ENCODE data around the gene IPO11.

DNA sequence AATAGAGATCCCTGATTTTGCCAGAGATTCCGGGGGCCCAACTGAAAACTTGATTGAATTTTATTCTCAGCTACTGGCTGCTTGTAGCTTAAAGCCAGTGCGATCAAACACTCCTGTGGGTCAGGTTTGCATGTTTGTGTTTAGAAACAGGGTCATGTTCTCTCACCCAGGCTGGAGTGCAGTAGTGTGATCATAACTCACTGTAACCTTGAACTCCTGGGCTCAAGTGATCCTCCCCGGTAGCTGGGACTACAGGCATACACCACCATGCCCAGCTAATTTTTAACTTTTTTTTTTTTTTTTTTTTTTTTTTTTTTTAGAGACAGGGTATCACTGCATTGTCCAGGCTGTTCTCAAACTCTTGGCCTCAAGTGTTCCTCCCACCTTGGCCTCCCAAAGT, 232.7 kb downstream of the IPO11 start:
- TF ChIP-seq, protein P1, sequence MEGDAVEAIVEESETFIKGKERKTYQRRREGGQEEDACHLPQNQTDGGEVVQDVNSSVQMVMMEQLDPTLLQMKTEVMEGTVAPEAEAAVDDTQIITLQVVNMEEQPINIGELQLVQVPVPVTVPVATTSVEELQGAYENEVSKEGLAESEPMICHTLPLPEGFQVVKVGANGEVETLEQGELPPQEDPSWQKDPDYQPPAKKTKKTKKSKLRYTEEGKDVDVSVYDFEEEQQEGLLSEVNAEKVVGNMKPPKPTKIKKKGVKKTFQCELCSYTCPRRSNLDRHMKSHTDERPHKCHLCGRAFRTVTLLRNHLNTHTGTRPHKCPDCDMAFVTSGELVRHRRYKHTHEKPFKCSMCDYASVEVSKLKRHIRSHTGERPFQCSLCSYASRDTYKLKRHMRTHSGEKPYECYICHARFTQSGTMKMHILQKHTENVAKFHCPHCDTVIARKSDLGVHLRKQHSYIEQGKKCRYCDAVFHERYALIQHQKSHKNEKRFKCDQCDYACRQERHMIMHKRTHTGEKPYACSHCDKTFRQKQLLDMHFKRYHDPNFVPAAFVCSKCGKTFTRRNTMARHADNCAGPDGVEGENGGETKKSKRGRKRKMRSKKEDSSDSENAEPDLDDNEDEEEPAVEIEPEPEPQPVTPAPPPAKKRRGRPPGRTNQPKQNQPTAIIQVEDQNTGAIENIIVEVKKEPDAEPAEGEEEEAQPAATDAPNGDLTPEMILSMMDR (conservative IDR thresholded peaks at IDR 0.05): no peak
- TF ChIP-seq ZFX (IDR thresholded peaks at IDR 0.05): no peak
